NK-92 (cell line): ENCODE measurements around the gene POLR2B.
"Not testable (repeated sequence)": the region's sequence is repeated elsewhere in the genome, so short reads cannot be mapped to it uniquely, and the experiment has no call there.

Experiments used
- DNase-seq: peaks from one replicate; lab custom pipeline; 2025; ENCODE audit not compliant: unreplicated experiment; lab: John Stamatoyannopoulos, UW

Gene POLR2B

GRCh38 chr4:57051095-57051494, 72.4 kb downstream of the POLR2B start:
- DNase-seq, result no peak

DNA sequence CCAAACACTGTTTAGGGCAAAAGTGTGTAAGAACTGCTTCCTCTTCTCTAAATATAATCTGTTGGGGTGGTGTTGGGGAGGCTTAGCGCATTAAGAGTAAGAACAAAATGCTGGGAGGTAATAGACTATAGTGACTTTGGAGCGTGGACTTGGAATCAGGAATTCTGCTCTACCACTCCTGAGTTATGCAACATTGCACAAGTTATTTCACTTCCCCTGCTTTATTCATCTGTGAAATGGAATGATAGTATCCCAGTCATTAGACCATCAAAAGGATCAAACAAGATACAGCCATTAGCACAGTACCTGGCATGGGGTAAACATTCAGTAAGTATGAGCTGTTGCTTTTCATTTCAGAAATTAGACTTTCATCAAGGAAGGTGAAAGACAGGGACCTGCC, 72.8 kb downstream of the POLR2B start:
- DNase-seq, result no peak

GRCh38 chr4:57053508-57053907, 74.8 kb downstream of the POLR2B start:
- no peak for DNase-seq

GRCh38 chr4:57055886-57056285, 77.2 kb downstream of the POLR2B start:
- DNase-seq, result no peak

DNA sequence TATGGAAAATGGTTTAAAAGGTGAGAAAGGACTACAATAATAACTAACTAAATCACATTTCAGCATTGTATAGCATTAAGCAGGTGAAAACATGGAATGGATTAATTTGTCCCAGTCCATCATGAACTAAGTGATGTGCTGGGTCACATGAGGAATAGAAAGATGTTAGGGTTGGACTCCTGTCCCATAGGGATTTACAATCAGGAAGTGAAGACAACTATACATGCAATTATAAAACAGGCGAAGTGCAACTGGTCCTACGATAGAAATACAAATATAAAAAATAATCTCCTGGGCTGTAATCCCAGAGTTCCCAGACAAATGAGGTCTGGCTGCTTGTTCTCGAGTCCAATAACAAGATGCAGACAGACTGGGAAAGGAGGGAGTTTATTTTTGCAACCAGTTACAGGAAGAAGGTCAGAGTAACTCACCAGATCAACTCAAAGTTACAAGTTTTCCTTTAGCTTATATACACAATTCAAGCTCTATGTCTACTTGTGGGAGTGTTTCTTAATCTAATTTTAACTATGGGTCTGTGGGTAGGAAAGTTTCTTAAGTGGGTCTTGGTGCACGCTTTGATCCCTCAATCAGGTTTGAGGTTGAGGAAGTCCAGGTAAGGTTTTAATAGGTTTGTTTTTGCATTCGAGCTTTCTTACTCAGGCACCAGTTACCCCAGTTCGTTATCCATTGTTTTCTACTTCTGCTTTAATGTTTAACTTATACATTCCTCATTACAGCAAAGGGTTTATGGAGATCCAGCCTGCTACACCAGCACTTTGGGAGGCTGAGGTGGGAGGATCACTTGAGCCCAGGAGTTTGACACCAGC, 81.4 kb downstream of the POLR2B start:
- DNase-seq, result no peak

DNA sequence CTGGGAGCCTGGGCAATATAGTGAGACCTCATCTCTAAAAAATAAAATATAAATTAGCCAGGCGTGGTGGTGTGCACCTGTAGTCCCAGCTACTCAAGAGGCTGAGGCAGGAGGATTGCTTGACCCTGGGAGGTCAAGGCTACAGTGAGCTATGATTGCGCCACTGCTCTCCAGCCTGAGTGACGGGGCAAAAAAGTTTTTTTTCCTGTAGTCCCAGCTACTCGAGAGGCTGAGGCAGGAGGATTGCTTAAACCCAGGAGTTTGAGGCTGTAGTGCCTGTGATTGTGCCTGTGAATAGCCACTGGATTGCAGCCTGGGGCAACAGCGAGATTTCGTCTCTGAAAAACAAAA, 82.0 kb downstream of the POLR2B start:
- not testable (repeated sequence) for DNase-seq

DNA sequence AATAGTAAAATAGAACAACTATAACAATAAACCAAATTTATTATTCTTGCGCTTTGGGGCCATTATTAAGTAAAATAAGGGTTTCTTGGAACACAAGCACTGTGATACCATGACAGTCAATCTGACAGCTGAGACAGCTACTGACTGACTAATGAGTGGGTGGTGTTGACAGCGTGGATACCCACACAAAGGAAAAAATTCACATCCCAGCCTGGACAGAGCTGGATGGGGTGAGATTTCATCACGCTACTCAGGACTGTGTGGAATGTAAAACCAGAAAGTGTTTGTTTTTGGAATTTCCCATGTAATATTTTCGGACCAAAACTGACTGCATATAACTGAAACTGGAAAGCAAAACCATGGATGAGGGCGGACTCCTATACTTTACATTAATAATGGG, 82.7 kb downstream of the POLR2B start:
- no peak for DNase-seq

DNA sequence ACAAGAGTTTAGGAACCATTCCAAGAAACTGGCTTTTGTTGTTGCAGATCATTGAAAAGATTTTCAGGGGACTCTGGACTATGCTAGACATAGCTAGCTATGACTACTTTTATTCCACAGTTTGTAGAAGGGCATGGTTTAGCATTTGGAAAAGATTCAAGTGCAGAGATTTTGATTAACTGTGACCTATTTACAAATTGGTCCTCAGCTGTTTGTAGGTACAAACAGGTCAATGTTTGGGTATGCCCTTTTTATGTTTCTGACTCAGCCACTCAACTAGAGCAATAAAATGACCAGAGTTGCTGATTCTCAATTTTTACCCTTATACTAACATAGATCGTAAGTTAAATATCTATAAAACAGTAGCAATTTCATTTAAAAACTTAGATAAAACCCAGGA, 84.8 kb downstream of the POLR2B start:
- DNase-seq, result no peak

GRCh38 chr4:57064120-57064519, 85.4 kb downstream of the POLR2B start:
- no peak for DNase-seq

GRCh38 chr4:57064811-57065711, 86.4 kb downstream of the POLR2B start:
- no peak for DNase-seq

DNA sequence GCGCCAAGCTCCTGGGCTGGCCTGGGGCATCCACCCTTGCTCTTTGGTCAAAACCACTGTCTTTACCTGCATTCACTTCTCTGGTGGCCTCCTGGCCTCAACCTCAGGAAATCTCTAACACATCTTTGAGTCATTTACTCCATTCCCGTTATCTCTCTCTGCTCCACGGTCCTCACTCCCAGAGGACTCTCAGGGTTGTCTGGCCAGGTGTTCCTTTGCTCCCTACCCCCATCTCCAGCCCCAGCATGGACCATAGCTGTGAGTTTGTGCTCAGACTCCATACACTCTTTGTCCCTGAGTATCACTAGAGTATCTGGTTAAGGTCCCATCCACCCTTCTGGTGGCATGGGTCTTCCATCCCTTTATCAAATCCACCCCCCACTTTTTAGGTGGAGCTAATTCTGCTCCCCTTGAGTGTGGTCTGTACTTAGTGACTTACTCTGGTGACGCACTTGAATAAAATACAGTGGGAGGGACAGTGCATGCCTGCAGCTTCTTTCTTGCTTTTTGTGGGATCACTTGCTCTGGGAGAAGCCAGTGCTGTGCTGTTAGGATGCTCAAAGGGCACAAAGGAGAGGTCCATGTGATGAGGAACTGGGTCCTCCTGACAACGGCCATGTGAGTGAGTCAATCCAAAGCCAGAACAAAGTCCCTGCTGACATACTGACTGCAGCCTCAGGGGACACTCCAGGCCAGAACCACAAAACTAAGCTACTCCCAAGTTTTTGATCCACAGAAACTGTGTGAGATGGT, 87.2 kb downstream of the POLR2B start:
- no peak for DNase-seq

- no peak for DNase-seq
These were observed 89.7 kb downstream of the POLR2B start for GRCh38 chr4:57068237-57068981.

GRCh38 chr4:57070461-57070860, 91.8 kb downstream of the POLR2B start:
- no peak for DNase-seq

DNA sequence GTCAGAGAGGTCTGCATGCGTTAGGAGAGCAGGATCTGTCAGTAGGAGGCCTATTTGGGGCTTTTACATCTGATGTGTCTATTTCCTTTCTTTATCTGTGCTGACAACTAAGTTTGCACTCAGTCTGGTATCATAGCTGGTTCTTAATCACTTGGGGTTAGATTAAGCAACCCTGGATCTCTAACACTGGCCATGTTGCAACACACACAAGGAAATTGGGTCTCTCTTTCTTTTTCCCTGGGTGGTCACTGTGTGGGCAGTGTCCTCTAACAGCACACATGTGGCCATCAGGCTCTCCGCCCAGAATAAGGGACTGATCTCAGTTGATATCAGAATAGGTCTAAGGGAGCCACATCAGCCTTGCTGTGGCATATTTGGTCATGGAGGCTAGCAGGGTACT, 92.6 kb downstream of the POLR2B start:
- no peak for DNase-seq

DNA sequence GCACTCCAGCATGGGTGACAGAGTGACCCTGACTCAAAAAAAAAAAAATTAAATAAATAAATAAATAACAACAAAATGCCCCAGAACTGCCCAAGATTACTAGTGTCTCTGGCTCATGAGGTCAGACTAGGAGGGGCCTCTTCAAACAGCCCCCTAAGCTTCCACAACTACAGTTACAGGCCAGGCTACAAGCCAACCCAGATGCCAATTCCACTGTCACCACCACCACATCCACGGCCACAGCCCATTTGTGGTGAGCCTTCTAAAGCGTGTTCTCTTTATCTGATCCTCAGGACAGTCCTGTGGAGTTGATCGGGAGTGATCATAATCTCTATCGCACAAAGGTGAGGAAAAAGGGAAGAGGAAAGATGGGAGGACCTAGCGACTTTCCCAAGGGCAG, 94.9 kb downstream of the POLR2B start:
- DNase-seq, result no peak

- DNase-seq, result no peak
These were observed 96.0 kb downstream of the POLR2B start for GRCh38 chr4:57074744-57075143.

DNA sequence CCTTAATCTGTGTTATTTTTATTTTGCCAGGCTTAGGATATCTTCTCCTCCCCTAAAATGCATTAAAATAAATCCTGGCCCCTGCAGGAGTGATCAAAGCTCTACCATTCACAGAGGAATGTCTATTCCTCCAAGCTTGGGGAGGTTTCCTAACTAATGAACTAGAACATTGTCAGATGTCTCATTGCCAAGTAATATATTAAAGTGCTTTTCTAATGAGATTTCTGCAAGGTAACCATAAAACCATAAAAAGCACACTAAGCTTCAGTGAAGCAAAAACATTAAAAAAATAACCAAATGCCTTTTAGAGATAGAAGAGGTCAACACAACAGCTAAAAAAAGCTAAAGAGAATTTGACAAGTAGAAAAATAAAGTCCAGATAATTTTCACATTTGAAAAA, 96.7 kb downstream of the POLR2B start:
- DNase-seq, result no peak

DNA sequence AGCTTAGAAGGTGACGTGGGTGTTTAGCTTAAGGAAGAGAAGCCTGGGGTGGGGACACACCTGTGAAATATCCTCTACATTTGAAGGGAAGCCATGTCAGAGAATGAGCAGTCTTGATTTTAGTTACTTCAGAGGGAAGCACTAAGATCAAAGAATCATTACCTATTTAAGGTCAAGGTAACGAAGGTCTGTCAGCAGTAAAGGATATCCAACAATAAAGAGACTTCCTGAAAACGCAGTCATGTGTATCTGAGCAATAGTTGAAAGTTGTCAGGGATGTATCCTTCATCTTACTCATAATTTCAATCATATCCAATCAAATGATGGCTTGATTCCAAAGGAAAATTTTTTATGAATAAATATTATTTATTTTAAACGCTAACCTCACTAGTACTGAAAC, 98.0 kb downstream of the POLR2B start:
- DNase-seq, result no peak

DNA sequence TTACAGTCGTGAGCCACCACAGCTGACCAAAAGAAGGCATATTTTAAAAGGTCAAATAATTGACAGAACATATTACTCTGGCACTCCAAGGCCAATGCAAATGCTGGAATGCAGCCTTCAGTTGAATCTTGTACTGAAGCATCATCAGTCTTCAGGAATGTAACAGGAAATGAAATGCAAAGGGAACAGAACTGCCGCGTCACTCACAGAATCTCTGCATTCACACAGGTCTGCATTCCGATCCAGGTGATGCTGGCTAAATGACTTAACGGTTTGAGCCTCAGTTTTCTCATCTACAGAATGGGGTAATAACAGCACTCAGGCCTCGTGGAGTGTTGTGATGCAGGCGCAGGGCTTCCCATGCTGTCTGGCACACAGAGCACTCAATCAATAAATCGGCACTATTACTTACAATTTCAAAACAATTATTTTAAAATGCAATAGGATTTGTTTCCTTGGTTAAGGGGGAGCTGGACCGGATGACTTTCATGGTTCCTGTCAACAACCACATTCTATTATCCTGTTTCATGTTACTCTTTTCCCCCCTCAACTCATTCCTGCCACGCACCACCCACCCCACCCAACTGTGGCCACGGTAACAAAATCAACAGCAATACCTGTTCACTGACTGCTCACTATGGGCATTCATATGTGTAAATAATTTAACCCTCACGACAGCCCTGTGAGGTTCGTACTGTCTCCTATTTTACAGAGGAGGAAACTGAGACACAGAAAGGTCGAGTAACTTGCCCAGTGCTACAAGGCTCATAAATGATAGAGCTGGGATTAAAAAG, 99.1 kb downstream of the POLR2B start:
- no peak for DNase-seq
